MCF 10A (cell line): ENCODE results near the gene UNC50. TPM values are rescaled to one million over a fixed set of nuclear protein-coding genes. Genes with fewer than 3 reads are reported as not detected.

Experiments used
- Bru-seq: library from RNA; stranded (reverse); fragments of 400-500 nt; gene quantifications from one replicate; lab custom pipeline; 2021; lab: Mats Ljungman, UMichigan
- BruChase-seq, 2 experiments: library from RNA; stranded (reverse); fragments of 400-500 nt; gene quantifications; one replicate each; lab custom pipeline; 2021; lab: Mats Ljungman, UMichigan
- BruUV-seq: library from RNA; stranded (reverse); fragments of 400-500 nt; replicated peaks from 2 replicates; lab custom pipeline; 2021; lab: Mats Ljungman, UMichigan
- CTCF ChIA-PET: fragments of 300-600 bp; sonication (Branson Sonifier 250); formaldehyde crosslinking; extraction: SDS; loops from one replicate; lab custom pipeline; 2021; ENCODE audit warnings: antibody characterized with exemption, inconsistent platforms; lab: Yijun Ruan, JAX
- POLR2A ChIA-PET: fragments of 300-600, 350-650 bp; sonication (Branson Sonifier 250); formaldehyde crosslinking; extraction: SDS; loops from one replicate; lab custom pipeline; 2020; ENCODE audit warnings: antibody characterized with exemption, inconsistent platforms; lab: Yijun Ruan, JAX
- DNase-seq: peaks from one replicate; pipeline ENCODE4 v3.0.0-alpha.2; 2018; ENCODE audit not compliant: unreplicated experiment
- H3K27ac Mint-ChIP-seq: one replicate; pipeline ENCODE4 v1.8.0; 2022; ENCODE audit warnings: mild to moderate bottlenecking, low read depth, mixed read lengths; ENCODE audit not compliant: unreplicated experiment
- H3K27me3 Mint-ChIP-seq: one replicate; pipeline ENCODE4 v1.8.0; 2022; ENCODE audit warnings: mixed read lengths; ENCODE audit not compliant: insufficient read depth, unreplicated experiment
- H3K36me3 Mint-ChIP-seq: one replicate; pipeline ENCODE4 v1.8.0; 2022; ENCODE audit warnings: mild to moderate bottlenecking, moderate library complexity, mixed read lengths; ENCODE audit not compliant: insufficient read depth, unreplicated experiment
- H3K4me1 Mint-ChIP-seq: one replicate; pipeline ENCODE4 v1.8.0; 2022; ENCODE audit warnings: mixed read lengths; ENCODE audit not compliant: insufficient read depth, unreplicated experiment
- H3K4me3 Mint-ChIP-seq: one replicate; pipeline ENCODE4 v1.8.0; 2022; ENCODE audit warnings: mild to moderate bottlenecking, moderate library complexity, mixed read lengths; ENCODE audit not compliant: unreplicated experiment
- H3K9me3 Mint-ChIP-seq: one replicate; pipeline ENCODE4 v1.8.0; 2022; ENCODE audit warnings: mixed read lengths; ENCODE audit not compliant: unreplicated experiment
- intact Hi-C: fragments of 100-400 bp; cut with micrococcal nuclease; formaldehyde crosslinking; loops from 2 replicates; pipeline ENCODE4 v1.14.1; 2022
- long read RNA-seq: library from polyadenylated mRNA; stranded (forward); transcript quantifications from one replicate; pipeline ENCODE4 v2.0.0, GENCODE V29; 2022
- total RNA-seq: library from RNA; stranded (reverse); gene quantifications from 2 replicates; pipeline ENCODE4 v1.2.3, GENCODE V29; 2022
- TF ChIP-seq, protein P1 (sequence below): fragments of 200-600 bp; IDR thresholded peaks from one replicate; pipeline ENCODE4 v1.8.0; 2022; ENCODE audit warnings: antibody characterized with exemption, mild to moderate bottlenecking; ENCODE audit not compliant: unreplicated experiment

UNC50 gene, protein sequence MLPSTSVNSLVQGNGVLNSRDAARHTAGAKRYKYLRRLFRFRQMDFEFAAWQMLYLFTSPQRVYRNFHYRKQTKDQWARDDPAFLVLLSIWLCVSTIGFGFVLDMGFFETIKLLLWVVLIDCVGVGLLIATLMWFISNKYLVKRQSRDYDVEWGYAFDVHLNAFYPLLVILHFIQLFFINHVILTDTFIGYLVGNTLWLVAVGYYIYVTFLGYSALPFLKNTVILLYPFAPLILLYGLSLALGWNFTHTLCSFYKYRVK
- total RNA-seq: 36.9 and 56.4 TPM in 2 replicates
- percentile 95 among the genes with signal in this experiment for Bru-seq, nascent RNA
- percentile 95 among the genes with signal in this experiment for BruChase-seq, experiment 1, labeled RNA remaining after a 6-hour chase
- BruChase-seq, experiment 2, labeled RNA remaining after a 2-hour chase: percentile 97 among the genes with signal in this experiment
- long read RNA-seq, transcript UNC50-204 (5 exons, 2,172 nt): minor isoform, 7 of 139 reads
- long read RNA-seq, transcript UNC50-201 (6 exons, 1,143 nt): major isoform, 91 of 139 reads
- long read RNA-seq, partial matches to known transcripts: 15 of 139 reads
- long read RNA-seq, other reads (novel, unspliced or antisense): 26 of 139 reads

DNA sequence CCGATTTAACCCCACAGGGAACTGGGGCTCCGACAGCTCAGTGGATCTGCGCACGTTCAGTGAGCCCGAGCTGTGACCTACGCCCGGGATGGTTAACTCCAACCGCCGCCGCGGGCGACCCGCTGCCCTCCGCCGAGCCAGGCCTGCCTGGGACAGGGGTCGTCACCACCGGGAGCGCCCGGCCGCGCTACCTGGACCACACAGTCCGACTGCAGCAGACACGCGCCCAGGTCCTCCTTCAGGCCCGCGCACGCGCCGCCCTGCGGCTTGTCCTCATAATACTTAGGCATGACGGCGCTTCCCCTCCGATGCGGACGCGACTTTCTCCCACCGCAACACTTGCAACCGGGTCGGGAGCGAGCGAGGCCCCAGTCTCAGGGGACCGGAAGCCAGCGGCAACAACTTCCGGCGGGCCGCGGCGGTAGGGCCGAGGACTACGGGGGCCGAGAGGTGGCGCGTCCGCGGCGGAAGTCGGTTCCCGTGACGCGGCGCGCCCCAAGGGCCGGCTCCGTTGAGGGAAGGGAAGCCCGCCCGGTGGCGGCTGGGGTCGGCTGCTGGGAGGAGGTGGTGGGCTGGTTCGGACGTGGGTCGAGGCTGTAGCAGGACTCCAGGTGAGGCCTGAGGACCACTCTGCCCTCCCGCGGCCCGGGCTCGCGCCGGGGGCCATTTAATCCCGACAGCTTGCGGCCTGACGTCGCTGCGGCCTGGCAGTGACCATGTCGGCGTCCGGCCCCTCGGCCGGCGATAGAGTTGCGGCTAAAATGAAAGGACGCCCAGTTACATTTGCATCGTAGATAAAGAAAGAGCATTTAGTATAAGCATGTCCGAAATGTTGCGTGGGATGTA lies at the start of gene UNC50, which contains the start of gene COA5:
TSS of gene UNC50 (plus strand) at position 474 of the 846 bp plus-strand sequence. CDS start 1,171 bp downstream, outside the sequence.
TSS of gene COA5 (minus strand) at position 397 of the 846 bp plus-strand sequence. CDS start at position 290, 107 bp downstream.
- Mint-ChIP-seq H3K4me1 (peaks cover 40% of the 10 kb centered on the region), H3K36me3 (peaks cover 74% of the 10 kb centered on the region), H3K4me3 (peak within 1 kb of the TSS; percentile 93), H3K9me3 (no peaks in the 10 kb centered on the region), H3K27ac (peak within 1 kb of the TSS; percentile 98), H3K27me3 (no peaks in the 10 kb centered on the region)
- BruUV-seq: no TSS peak
- CTCF ChIA-PET: interaction anchor here (0.6 to 0.8 kb wide), 2 partner anchors 49 to 75 kb away, joined by 3 to 4 read pairs; no protein-coding TSS in a partner anchor
- peak; percentile 86 for DNase-seq
- TF ChIP-seq, protein P1, sequence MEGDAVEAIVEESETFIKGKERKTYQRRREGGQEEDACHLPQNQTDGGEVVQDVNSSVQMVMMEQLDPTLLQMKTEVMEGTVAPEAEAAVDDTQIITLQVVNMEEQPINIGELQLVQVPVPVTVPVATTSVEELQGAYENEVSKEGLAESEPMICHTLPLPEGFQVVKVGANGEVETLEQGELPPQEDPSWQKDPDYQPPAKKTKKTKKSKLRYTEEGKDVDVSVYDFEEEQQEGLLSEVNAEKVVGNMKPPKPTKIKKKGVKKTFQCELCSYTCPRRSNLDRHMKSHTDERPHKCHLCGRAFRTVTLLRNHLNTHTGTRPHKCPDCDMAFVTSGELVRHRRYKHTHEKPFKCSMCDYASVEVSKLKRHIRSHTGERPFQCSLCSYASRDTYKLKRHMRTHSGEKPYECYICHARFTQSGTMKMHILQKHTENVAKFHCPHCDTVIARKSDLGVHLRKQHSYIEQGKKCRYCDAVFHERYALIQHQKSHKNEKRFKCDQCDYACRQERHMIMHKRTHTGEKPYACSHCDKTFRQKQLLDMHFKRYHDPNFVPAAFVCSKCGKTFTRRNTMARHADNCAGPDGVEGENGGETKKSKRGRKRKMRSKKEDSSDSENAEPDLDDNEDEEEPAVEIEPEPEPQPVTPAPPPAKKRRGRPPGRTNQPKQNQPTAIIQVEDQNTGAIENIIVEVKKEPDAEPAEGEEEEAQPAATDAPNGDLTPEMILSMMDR: no peak
- POLR2A ChIA-PET: interaction anchor here (0.6 to 2.2 kb wide), 25 partner anchors 9 to 881 kb away, joined by 3 to 15 read pairs (median 4); partner anchors contain the start of genes C2orf15, EIF5B, MITD1 and MRPL30
- intact Hi-C loops: no loop called here

DNA sequence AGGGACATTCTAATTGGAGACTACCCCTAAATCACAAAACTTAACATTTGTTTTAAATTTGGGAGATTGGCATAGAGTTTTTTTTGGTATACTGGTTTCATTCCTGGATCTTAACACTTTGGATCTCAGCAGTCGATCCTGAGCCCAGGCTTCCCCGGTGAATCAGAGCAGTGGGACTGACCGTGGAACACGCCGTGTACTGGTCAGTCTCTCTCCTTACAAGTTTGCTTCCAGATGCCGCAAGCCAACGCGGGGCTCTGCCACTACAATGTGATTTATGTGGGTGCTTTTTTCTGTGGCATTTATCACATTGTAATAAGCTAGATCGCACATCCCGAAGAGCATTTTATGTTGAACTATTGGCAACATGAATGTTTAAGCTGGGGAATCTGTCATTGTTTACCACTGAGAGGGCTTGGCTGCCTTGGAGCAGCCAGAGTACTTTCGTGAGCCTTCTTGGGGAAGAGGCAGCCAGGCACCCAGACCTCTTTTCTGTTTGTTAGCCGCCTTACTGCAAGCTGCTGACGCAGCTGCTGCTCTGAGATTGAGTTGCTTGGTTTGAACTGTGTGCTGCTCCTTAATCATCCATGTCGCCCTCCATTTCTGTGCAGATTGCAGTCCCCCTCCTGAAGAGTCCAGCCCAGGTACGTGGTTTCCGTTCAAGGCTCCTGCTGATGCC lies 49.4 kb upstream of the UNC50 start:
- no peak for DNase-seq
- H3K9me3 Mint-ChIP-seq: no peaks in the 10 kb centered on the region
- intact Hi-C loops: no loop called here
- no peaks in the 10 kb centered on the region for H3K4me1 Mint-ChIP-seq
- ChIA-PET POLR2A (no interaction called here), CTCF (interaction anchor here (0.6 to 0.7 kb wide), 2 partner anchors 859 to 950 kb away, joined by 3 read pairs; no protein-coding TSS in a partner anchor)
- BruUV-seq: no TSS peak
- TF ChIP-seq, protein P1: no peak
- peaks cover 24% of the 10 kb centered on the region for H3K36me3 Mint-ChIP-seq
- H3K4me3 Mint-ChIP-seq: no peak overlapping the region
- no peak overlapping the region for H3K27ac Mint-ChIP-seq
- no peaks in the 10 kb centered on the region for H3K27me3 Mint-ChIP-seq

DNA sequence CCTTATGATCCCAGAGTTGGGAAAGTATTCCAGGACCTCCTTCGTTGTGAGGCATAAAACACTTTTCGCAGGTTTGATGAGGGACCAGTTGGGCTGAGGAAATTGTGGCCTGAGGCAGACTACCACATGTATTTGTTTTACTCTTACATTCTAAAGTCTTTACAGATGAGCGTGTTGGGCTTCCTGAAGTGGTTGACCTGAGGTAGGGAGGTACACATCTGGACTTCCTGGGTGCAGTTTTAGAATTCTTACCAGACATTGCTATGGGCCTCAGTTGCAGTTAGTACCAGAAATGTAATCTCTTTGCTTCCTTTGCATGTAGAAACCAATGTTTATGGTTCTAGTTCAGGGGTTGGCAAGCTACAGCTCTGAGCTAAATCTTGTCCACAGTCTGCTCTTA lies 48.8 kb upstream of the UNC50 start:
- Mint-ChIP-seq H3K9me3 (no peaks in the 10 kb centered on the region), H3K27me3 (no peaks in the 10 kb centered on the region), H3K4me3 (no peak overlapping the region), H3K4me1 (no peaks in the 10 kb centered on the region), H3K27ac (no peak overlapping the region), H3K36me3 (peaks cover 24% of the 10 kb centered on the region)
- intact Hi-C loops: no loop called here
- TF ChIP-seq, protein P1: no peak
- no TSS peak for BruUV-seq
- POLR2A ChIA-PET: interaction anchor here (0.5 kb wide), 1 partner anchor 67 kb away, joined by 4 read pairs; no protein-coding TSS in a partner anchor
- no peak for DNase-seq
- CTCF ChIA-PET: interaction anchor here (0.6 to 1.5 kb wide), 4 partner anchors 9 to 860 kb away, joined by 3 to 6 read pairs (median 4); no protein-coding TSS in a partner anchor
